ENCODE measurements around the gene MTR. TPM values are rescaled to one million over a fixed set of nuclear protein-coding genes. Genes with fewer than 3 reads are reported as not detected.

Gene MTR
- total RNA-seq, 4 donors from 2014 or later = 42.3 to 55.3 (median 44.7) TPM

GRCh38 chr1:236844499-236845271 is 49.6 kb downstream of the MTR start:
- Histone ChIP-seq H3K4me1 (no peaks in the 10 kb centered on the region), H3K36me3 (peaks cover 0 to 54% (median 0%) of the 10 kb centered on the region in 3 donors), H3K9me3 (no peaks in the 10 kb centered on the region), H3K27me3 (no peaks in the 10 kb centered on the region), H3K4me3 (no peak overlapping the region), H3K27ac (no peak overlapping the region)
- WGBS, 2 donors = 80 to 86% methylated on average over 5 of the region's 5 CpGs
- no peak for DNase-seq (ENCODE audit: low spot score in 2 of 2)
- TF ChIP-seq POLR2A (IDR thresholded peaks at IDR 0.05) = no peak
- no peak for TF ChIP-seq CTCF (IDR thresholded peaks at IDR 0.05)
- TF ChIP-seq EP300 (IDR thresholded peaks at IDR 0.05) = no peak

GRCh38 chr1:236845830-236846229 is 50.7 kb downstream of the MTR start:
- Histone ChIP-seq H3K9me3 (no peaks in the 10 kb centered on the region), H3K27ac (no peak overlapping the region), H3K27me3 (no peaks in the 10 kb centered on the region), H3K4me1 (no peaks in the 10 kb centered on the region), H3K4me3 (no peak overlapping the region), H3K36me3 (peaks cover 0 to 50% (median 0%) of the 10 kb centered on the region in 3 donors)
- DNase-seq (ENCODE audit: low spot score in 2 of 2) = no peak
- WGBS, 2 donors = 70 to 77% methylated on average over 2 of the region's 2 CpGs
- TF ChIP-seq EP300 (IDR thresholded peaks at IDR 0.05) (no peak), POLR2A (IDR thresholded peaks at IDR 0.05) (no peak), CTCF (IDR thresholded peaks at IDR 0.05) (no peak)

- Histone ChIP-seq H3K36me3 (peaks cover 0 to 48% (median 0%) of the 10 kb centered on the region in 3 donors), H3K9me3 (no peaks in the 10 kb centered on the region), H3K4me1 (no peaks in the 10 kb centered on the region), H3K27ac (no peak overlapping the region), H3K4me3 (no peak overlapping the region), H3K27me3 (no peaks in the 10 kb centered on the region)
- TF ChIP-seq EP300 (IDR thresholded peaks at IDR 0.05) (no peak), CTCF (IDR thresholded peaks at IDR 0.05) (no peak), POLR2A (IDR thresholded peaks at IDR 0.05) (no peak)
- DNase-seq (ENCODE audit: low spot score in 2 of 2) = no peak
- WGBS, 2 donors = 80 to 88% methylated on average over 4 of the region's 4 CpGs
These were observed 53.3 kb downstream of the MTR start for GRCh38 chr1:236848274-236848923.

GRCh38 chr1:236850077-236850979 is 55.2 kb downstream of the MTR start:
- Histone ChIP-seq H3K36me3 (peaks cover 0 to 58% (median 0%) of the 10 kb centered on the region in 3 donors), H3K4me1 (no peaks in the 10 kb centered on the region), H3K27me3 (no peaks in the 10 kb centered on the region), H3K27ac (no peak overlapping the region), H3K4me3 (no peak overlapping the region), H3K9me3 (no peaks in the 10 kb centered on the region)
- DNase-seq (ENCODE audit: low spot score in 2 of 2) = no peak
- TF ChIP-seq CTCF (IDR thresholded peaks at IDR 0.05) (no peak), POLR2A (IDR thresholded peaks at IDR 0.05) (no peak), EP300 (IDR thresholded peaks at IDR 0.05) (no peak)
- 77 to 80% methylated on average over 8 of the region's 8 CpGs for WGBS, 2 donors

Data from tibial nerve (tissue), 4 donors.